ENCODE results near the gene CDH13. TPM values are rescaled to one million over a fixed set of nuclear protein-coding genes. Genes with fewer than 3 reads are reported as not detected.

CDH13 gene
- total RNA-seq, 2 donors from 2014 or later, result 2.4 to 6.3 TPM

DNA sequence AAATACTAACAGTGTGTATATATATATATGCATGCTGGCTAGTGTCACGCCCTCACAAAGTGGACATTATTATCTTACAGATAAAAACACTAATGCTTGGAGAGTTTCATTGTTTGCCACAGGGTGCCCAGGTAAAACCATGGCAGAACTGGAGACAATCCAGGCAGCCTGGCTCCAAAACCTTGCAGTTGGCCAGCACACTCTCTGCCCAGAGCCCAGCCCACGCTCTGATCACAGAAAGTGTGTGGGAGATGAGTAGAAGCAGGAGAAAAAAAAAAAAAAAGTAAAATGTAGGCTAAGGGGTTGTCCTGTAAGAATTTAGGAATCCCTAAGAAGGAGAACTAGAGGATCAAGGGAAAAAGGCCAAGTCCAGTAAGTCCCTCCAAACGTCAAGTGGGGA is 538.0 kb downstream of the CDH13 start:
- Histone ChIP-seq H3K27me3 (no peaks in the 10 kb centered on the region), H3K9me3 (no peaks in the 10 kb centered on the region), H3K36me3 (no peaks in the 10 kb centered on the region), H3K4me3 (no peak overlapping the region), H3K4me1 (no peaks in the 10 kb centered on the region), H3K9ac (ENCODE audit: low read depth in 2 of 2, low read length in 2 of 2) (no peak overlapping the region), H3K27ac (no peak overlapping the region)
- TF ChIP-seq, protein P1, sequence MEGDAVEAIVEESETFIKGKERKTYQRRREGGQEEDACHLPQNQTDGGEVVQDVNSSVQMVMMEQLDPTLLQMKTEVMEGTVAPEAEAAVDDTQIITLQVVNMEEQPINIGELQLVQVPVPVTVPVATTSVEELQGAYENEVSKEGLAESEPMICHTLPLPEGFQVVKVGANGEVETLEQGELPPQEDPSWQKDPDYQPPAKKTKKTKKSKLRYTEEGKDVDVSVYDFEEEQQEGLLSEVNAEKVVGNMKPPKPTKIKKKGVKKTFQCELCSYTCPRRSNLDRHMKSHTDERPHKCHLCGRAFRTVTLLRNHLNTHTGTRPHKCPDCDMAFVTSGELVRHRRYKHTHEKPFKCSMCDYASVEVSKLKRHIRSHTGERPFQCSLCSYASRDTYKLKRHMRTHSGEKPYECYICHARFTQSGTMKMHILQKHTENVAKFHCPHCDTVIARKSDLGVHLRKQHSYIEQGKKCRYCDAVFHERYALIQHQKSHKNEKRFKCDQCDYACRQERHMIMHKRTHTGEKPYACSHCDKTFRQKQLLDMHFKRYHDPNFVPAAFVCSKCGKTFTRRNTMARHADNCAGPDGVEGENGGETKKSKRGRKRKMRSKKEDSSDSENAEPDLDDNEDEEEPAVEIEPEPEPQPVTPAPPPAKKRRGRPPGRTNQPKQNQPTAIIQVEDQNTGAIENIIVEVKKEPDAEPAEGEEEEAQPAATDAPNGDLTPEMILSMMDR (IDR thresholded peaks at IDR 0.05), result no peak
- no peak for DNase-seq
- intact Hi-C loops (cut with DNase I), result no loop called here

DNA sequence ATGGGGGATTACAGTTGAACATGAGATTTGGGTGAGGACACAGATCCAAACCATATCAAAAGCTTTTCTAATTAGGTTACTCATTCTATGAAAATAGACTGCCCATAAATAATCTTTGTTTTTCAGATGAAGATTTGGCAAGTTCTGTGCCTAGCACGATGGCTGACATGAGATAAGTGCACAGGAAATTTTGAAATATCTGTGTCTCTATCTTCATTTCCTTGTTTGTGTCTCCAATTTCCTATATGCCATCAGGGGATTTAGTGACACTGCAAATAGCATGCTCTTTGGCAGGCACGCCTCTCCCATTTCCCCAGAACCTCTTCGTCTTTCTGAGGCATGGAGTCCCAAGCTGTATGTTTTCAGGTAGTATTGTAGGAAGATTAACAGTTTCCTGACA is 544.6 kb downstream of the CDH13 start:
- Histone ChIP-seq H3K9me3 (no peaks in the 10 kb centered on the region), H3K27me3 (no peaks in the 10 kb centered on the region), H3K36me3 (no peaks in the 10 kb centered on the region), H3K4me3 (no peak overlapping the region), H3K9ac (ENCODE audit: low read depth in 2 of 2, low read length in 2 of 2) (no peak overlapping the region), H3K27ac (no peak overlapping the region), H3K4me1 (no peaks in the 10 kb centered on the region)
- DNase-seq, result no peak
- TF ChIP-seq, protein P1 (IDR thresholded peaks at IDR 0.05), result no peak
- intact Hi-C loops (cut with DNase I), result no loop called here

DNA sequence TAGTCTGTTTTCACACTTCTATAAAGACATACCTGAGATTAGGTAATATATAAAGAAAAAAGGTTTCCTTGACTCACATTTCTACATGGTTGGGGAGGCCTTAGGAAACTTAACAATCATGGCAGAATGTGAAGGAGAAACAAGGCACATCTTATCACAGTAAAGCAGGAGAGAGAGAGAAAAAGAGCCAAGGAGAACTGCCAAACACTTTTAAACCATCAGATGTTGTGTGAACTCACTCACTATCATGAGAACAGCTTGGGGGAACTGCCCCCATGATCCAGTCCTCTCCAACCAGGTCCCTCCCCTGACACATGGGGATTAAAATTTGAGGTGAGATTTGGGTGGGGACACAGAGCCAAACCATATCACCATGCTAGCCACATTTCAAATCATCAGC is 547.9 kb downstream of the CDH13 start:
- intact Hi-C loops (cut with DNase I), result no loop called here

DNA sequence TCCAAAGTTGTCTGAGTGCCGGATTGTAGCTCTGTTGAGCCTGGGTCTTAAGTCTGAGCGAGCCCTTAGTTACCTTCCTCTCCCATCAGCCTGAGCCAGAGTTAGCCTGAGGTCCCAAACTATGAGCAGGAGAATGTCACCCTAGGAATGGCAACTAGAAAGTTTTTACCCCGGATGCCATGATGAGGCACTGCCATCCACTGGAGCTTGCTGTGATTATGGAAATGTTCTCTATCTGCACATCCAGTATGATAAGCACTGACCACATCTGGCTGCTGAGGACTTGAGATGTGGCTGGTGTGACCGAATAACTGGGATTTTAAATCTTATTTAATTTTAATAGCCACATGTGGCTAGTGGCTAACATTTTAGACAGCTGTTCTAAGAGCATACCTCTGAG is 550.0 kb downstream of the CDH13 start:
- Histone ChIP-seq H3K36me3 (no peaks in the 10 kb centered on the region), H3K4me3 (no peak overlapping the region), H3K27ac (no peak overlapping the region), H3K9ac (ENCODE audit: low read depth in 2 of 2, low read length in 2 of 2) (no peak overlapping the region), H3K9me3 (no peaks in the 10 kb centered on the region), H3K4me1 (no peaks in the 10 kb centered on the region), H3K27me3 (no peaks in the 10 kb centered on the region)
- intact Hi-C loops (cut with DNase I), result no loop called here
- TF ChIP-seq, protein P1 (IDR thresholded peaks at IDR 0.05), result no peak
- no peak for DNase-seq

More for the DNA sequence above, 547.9 kb downstream of the CDH13 start:
- Histone ChIP-seq H3K27me3 (no peaks in the 10 kb centered on the region), H3K36me3 (no peaks in the 10 kb centered on the region), H3K4me1 (no peaks in the 10 kb centered on the region), H3K9me3 (no peaks in the 10 kb centered on the region), H3K9ac (ENCODE audit: low read depth in 2 of 2, low read length in 2 of 2) (no peak overlapping the region), H3K27ac (no peak overlapping the region), H3K4me3 (no peak overlapping the region)
- DNase-seq, result no peak
- TF ChIP-seq, protein P1 (IDR thresholded peaks at IDR 0.05), result no peak

DNA sequence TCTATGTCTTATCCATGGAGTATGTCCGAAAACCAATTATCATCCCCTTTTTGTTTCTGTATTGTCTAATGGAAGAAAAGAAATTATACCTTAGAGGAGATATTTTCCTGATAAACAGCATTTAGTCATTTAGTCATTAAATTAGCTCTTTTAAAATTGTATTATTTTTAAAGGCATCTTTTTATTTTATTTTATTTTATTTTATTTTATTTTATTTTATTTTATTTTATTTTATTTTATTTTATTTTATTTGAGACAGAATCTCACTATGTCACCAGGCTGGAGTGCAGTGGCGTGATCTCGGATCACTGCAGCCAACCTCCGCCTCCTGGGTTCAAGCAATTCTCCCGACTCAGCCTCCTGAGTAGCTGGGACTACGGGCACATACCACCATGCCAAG is 559.1 kb downstream of the CDH13 start:
- H3K27ac ChIP-seq, result no peak overlapping the region
- H3K27me3 ChIP-seq, result no peaks in the 10 kb centered on the region
- TF ChIP-seq, protein P1 (IDR thresholded peaks at IDR 0.05), result no peak
- intact Hi-C loops (cut with DNase I), result no loop called here
- DNase-seq, result no peak
- H3K9ac ChIP-seq (ENCODE audit: low read depth in 2 of 2, low read length in 2 of 2), result no peak overlapping the region
- no peaks in the 10 kb centered on the region for H3K9me3 ChIP-seq
- no peak overlapping the region for H3K4me3 ChIP-seq
- H3K36me3 ChIP-seq, result no peaks in the 10 kb centered on the region
- H3K4me1 ChIP-seq, result no peaks in the 10 kb centered on the region

DNA sequence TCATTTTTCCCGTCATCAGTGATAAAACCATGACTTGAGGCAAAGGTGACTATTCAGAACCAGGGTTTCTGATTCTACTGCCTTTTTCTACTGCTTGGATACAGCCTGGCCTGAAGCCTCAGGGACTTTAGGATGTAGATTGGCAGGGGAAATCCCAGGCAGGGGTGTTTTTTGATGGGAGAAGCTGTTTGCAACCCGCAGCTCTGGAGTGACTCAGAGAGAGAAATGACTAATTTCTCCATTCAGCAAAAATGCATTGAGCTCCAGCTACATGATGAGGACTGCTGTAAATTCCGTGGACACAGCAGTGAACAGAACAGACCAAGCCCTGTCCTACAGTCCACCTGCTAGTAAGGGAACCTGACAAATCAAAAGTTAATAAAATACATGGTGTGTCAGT is 560.6 kb downstream of the CDH13 start:
- intact Hi-C loops (cut with DNase I), result no loop called here
- H3K27me3 ChIP-seq, result no peaks in the 10 kb centered on the region
- no peaks in the 10 kb centered on the region for H3K9me3 ChIP-seq
- DNase-seq, result no peak
- no peak overlapping the region for H3K27ac ChIP-seq
- no peak overlapping the region for H3K9ac ChIP-seq (ENCODE audit: low read depth in 2 of 2, low read length in 2 of 2)
- no peaks in the 10 kb centered on the region for H3K36me3 ChIP-seq
- no peaks in the 10 kb centered on the region for H3K4me1 ChIP-seq
- H3K4me3 ChIP-seq, result no peak overlapping the region
- TF ChIP-seq, protein P1 (IDR thresholded peaks at IDR 0.05), result no peak
